HG03521 (cell line): ENCODE measurements around the gene DDX31.
A peak's percentile ranks its signal among the peaks of the same experiment; 100 is the strongest.

Source experiments
- ATAC-seq: cut with Tn5 transposase; IDR thresholded peaks from one replicate; pipeline ENCODE4 v1.9.1; 2021; ENCODE audit warnings: mild to moderate bottlenecking, moderate library complexity; ENCODE audit not compliant: unreplicated experiment

DDX31 gene

DNA sequence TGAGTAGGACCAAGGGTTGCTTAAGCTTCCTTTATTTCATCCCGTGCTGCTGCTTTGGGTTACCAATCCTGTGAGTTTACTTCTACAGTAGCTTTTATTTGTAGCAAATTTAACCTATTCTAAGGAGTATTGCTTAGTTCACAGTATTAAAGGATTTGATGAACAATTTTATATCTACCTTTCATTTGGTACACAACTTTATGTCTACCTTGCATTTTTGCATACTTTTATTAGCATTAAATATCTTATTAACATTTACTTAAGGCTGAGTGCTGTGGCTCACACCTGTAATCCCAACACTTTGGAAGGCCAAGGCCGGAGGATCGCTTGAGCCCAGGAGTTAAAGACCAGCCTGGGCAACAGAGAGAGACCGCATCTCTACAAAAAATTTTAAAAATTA lies 4.7 kb upstream of the DDX31 start:
- ATAC-seq: no peak

DNA sequence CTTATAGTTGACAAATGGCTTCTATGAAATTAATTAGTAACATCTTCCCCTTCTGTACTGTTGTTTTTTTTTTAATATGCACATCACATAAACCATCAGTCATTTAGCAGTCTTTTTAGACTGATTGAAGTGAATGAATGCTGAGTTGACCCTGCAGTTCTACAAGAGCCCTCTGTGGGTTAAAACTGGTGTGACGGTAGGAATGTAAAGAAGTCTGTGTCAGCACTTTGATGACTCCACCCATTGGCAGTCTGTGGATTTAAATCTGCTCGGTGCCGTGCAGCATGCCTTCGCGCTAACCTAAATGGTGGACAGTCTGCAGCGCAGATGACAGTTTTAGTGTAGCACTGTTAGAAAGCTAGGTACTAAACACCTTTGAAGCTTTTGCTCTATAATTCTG lies 3.6 kb upstream of the DDX31 start:
- ATAC-seq: no peak

DNA sequence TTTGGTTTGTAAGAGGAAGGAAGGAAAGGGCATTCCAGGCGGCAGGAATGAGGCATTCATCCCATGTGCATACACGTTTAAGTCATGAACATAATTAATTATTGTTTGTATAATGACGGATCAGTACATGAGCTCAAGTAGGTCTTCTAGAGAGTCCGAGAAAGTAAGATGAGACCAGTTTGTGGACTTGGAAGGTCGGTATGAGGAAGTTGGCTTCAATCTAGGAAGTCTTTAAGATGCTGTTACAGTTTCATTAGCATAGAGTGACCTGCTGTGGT lies 2.6 kb upstream of the DDX31 start:
- no peak for ATAC-seq

DNA sequence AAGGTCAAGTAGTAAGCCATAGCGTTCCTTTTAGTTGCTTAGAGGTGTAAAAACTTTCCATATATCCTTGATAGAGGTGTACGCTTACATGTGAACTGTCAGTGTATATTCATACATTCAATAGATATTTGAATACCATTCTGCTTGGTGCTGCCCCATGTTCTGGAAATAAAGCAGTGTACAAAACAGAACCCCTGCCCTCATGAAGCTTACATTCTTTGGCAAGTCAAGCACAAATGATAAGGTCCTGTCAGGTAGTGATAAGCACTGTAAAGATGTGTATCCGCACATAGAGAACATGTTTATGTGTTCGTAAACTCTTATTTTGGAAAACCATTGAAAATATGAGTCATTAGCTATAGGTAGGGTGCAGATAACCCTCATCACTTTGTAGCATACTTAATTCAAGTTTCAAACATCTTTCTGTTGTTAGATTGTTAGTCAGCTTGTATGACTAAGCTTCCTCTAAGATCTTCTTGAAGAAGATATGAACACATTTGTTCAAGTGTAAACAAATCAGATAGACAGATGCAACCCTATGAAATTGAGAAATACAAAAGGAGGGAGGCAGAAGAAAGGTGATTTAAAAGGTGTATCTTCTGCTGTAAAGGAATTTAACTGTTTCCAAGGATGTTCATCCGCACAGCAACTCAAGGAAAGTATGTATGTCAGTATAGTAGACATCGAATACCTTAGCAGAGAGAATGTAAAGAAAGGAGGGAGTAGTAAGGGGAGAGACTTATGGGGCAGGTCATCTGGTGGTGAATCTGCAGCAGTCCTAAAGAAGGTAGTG lies 2.0 kb upstream of the DDX31 start:
- ATAC-seq: no peak

DNA sequence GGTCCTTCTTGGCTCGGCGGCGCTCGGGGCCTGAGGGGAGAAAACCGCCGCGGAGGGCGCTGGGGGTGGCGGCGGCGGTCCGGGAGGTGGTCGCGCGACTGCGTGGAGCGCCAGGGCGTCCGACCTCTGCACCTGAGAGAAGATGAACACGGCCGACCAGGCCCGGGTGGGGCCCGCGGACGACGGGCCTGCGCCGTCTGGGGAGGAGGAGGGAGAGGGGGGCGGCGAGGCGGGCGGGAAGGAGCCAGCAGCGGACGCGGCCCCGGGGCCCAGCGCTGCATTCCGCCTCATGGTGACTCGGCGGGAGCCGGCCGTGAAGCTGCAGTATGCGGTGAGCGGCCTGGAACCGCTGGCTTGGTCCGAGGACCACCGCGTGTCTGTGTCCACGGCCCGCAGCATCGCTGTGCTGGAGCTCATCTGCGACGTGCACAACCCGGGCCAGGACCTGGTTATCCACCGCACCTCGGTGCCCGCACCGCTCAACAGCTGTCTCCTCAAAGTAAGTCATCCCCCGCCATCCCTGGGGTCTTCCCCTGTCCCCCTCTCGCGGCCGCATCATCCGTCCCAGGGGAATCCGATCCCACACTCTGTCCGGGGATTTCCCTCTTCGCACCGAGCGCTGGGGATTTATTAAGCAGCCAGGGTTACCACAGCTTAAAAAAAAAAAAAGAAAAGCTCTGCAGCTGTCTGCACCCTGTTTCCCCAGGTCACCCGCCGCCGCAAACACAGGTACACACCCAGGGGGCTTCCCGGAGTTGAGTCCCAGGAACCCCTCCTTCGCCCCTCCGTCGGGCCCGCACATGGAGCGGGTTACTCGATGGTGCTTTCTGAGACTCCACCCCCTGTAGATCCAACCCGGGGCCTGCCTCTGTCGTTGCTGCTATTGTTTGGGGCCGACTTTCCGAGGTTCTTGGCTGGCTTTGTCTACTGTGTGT lies 941 bp upstream of the DDX31 start, which contains the start of gene GTF3C4:
GTF3C4 (plus strand) TSS at position 8 of the 935 bp plus-strand sequence; CDS start at position 143, 135 bp downstream.
- ATAC-seq: peak; percentile 56

DNA sequence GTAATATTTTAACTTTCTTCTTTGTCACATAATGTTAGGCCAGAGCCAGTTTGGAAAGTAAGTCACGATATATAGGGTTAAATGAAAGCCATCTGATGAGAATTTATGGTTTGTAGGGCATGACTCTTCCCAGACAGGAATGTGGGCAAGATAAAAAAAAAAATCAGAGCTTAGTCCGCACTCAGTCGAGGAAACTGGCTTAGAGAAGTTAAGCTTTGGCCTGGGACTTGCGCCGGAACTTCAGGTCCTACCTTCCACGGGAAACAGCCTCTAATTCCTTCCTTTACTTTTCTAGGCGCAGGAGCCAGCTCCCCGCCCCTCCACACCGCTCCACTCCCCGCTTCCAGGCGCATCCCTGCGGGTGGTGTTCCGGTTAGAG lies 475 bp downstream of the DDX31 start:
- ATAC-seq: no peak

DNA sequence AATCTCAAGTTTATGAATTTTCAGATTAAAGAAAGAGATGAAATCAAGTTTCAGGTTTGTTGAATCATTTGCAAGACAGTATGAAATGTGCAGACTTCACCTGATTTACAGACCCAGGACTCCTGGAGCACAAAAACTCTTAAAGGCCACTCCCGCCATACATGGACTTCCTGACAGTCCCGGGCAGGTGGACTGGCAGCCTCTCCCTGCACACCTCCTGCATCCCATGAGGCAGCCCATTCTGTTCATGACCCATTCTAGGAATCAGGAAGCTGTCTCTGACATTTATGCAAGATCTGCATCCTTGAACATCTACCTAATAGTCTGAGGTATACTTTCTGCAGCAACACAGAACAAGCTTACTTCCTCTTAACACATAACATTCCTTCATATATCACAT lies 5.9 kb downstream of the DDX31 start:
- ATAC-seq: no peak

DNA sequence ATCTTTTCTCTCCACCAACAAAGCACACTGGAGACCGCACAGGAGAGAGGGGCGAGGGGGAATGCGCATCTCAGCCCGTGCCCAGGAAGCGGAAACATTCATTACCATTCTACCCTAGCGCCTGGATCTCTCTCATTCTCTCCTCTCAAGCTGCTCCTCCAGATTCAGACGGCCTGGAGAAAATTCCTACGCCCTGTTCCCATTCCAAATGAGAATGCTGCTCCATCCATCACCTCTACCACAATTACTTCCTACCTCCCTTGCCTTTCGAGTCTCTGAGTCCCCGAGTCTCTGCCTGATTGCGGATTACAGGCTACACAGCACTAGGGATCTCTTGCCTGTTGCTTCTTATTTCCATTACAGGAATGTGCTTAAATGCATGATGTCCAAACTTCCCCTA lies 6.7 kb downstream of the DDX31 start:
- ATAC-seq: no peak

DNA sequence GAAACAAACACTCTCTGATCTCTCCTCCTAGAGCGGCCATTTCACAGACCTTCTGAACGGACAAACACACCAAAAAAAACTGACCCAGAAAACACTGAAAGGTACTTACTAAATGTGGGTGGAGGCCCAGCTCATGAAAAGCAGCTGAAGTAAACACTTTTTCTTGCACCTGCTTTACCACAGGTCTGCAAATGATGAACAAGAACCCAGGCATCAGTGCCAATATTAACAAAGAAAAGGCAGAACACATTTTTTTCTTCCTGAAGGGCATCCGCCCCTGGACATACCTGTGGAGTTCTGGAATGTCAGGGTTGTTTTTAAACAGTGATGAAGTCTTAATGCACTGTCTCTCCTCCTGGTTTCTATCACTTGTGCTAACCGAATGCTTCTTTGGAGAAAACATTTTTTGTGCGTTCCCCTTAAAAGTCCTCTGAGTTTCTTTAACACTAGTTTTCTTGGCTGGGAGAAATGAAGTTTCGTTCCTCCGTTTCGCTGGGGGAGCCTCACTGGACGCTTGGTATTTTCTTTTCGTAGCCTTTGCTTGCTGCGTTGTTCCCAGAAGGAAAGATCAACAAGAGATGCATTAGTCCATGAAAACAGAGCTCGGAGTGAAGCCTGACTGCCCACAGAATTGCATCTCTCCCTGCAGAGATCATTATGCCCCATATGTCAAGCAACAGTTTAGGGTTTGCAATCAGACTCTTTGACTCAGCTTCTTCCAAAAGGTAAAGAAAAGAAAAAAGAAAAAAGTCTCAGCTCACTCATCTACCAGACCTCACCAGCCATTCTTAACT lies 7.4 kb downstream of the DDX31 start:
- ATAC-seq: no peak

DNA sequence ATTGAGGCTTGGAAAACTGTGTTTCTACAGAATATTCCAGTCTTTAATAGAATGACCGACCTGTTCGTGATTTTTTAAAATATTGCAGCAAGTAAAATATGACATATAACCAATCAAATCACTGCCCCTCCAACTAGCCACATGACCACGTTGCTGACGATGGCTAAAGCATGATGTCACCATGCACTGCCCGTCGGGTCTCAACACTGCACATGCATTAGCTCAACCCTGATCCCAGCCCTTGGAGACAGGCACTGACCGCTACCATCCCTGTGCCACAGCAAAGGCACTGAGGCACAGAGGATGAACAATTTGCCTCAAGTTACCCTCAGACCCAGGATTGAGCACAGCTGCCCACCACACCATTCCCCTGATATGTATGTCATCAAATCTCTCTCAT lies 13.5 kb downstream of the DDX31 start:
- no peak for ATAC-seq

DNA sequence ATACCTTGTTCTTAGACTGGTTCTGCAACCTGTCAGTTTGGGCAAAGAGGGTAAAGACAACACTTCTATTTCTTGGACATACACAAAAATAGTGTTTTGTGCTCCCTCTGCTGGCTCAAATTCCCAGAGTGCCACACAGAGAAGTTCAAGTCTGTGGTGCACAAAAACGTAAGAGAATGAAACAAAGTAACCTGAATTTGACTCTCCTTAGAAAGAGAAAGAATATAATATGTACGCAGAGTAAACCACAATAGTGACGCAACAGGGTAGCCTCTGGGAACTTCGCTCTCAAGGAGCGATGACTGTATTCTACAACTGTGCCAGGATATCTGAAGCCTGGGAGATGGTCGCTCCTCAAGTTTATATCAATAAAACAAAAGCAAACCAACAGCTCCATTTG lies 18.5 kb downstream of the DDX31 start:
- no peak for ATAC-seq

DNA sequence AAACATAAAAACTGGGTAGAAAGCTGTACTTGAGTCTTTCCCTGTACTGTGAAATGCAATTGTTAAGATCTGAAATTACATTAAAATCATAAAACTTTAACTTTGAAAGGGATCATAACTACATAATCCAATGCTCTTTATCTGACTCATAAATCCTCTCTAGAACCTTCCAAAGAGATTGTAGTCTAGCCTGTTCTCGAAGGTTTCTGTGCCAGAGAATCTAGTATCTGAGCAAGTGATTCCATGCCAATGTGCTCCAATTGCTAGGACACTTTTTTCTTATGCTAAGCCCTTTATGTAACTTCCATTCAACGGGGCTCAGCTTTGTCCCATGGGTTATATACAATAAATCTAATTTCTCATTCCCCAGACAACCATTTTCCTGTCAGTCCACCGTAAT lies 21.1 kb downstream of the DDX31 start:
- no peak for ATAC-seq

DNA sequence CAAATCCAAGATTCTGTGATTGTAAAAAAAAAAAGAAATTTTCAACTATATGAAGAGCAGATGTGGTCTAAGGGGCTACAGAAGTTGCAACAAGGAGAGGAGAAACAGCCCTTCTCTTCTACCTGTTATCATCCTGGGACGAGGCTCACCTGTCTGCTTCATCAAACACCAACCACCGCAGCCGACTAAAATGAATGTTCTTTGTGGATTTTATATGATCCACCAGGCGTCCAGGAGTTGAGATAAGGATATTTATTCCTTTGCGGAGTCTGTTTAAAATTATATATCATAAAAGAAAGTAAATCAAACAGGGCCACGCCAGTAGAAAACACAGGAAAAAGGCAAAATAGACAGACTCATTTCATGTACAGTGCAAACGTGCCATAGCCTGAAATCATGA lies 21.5 kb downstream of the DDX31 start:
- ATAC-seq: no peak

DNA sequence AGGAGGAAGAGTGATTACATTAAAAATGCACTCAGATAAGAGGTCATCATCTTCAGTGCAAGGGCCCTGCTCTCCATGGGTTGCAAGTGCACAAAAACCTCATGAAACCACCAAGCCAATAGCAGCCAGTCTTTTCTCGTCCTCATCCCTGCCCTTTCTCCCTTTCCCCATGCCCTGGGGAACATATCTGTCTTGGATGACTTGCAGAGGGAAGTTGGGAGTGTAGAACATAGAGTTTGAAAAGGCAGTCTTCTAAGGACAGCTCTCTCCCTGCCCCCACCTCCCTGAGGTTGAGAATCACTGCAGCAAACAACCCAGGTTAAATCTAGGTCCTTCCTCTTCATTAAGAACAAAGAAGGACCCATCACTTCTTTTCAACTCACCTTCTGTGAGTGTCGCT lies 22.0 kb downstream of the DDX31 start:
- no peak for ATAC-seq

DNA sequence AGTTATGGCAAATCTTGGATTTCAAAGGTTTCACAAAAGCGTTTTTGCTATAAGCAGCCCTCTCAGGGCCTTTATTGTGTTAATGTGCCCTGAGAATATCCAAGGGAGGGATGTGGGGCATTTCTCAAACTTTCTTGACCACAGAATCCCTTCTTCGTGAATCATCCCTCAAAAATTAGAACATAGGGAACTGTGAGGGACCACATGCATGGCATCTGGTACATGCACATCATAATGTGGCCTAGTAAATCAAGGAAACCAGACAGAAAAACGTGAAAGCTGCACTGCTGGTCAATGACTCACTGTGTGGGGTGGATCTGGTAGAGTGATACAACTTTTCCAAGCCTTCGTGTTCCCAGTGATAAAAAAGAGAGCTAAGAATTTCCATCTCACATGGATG lies 22.4 kb downstream of the DDX31 start:
- no peak for ATAC-seq

DNA sequence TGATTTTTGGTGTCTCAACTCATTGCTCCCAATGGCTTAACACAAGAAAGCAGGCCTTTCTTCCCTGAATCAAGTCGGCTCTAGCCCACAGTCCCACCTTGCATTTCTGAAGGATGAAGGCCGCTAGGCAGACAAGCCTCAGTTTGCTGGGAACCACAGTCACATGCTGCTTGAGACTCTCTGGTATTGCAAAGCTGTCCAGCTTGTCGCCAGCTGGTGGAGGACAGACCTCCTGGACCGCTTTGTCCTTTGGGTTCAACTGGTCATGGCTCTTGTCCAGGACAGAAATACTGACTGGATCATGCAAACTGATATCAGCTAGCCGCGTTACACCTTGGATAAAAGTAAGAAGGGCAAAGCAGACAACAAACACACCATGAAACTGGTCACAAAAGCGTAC lies 23.1 kb downstream of the DDX31 start:
- ATAC-seq: no peak

DNA sequence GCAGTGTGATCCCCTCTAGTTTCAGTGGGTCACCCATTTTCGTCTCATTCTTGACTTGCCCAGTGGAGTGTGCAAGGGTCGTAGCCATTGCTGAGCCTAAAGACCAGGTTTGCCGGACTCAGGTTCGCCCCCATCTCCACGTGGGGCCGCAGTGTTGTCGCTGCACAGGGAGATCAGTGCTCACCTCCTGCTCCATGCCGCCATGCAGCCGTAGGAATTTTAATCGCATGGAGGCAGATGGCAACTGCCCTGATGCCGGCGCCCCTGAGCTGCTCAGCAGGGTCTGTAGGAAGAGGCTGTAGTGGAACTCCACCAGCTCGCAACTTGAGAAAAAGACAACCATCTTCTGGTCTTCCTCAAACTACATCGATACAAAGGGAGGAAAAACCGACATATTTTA lies 24.1 kb downstream of the DDX31 start:
- ATAC-seq: no peak

DNA sequence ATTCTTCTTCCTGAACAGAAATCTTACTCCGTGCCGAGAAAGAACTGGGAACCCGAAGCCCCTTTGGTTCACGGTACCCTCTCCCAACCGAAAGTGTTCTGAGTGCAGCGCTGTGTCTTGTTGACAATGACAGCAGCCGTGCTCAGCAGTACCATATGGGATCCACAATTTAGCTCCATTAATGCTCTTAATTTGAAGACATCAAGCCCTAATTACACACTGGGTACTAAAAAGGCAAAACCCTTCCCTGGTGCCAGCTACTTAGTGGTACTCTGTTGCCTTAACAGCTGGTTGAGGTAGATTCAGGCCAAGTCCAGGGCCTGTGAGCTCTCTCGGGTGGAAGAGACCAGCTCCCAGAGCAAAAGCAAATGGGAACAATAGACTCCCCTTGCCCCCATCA lies 24.5 kb downstream of the DDX31 start:
- ATAC-seq: no peak

DNA sequence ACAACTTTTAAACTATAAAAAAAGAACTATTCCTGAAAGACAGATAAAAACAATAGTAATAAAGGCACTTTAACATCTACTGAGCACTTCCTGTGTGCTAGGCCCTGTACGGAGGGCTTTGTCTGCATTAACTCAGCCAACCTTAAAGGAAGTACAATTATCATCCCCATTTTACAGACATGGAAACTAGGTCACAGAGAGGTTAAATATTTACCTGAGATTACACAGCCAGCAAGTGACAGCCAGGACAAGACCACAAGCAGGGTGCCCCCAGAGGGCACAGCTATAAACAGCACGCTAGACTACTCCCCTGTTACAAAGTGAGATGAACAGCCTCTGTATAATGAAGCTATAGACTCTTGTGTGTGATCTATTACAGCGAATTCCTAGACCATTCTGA lies 25.5 kb downstream of the DDX31 start:
- ATAC-seq: no peak

DNA sequence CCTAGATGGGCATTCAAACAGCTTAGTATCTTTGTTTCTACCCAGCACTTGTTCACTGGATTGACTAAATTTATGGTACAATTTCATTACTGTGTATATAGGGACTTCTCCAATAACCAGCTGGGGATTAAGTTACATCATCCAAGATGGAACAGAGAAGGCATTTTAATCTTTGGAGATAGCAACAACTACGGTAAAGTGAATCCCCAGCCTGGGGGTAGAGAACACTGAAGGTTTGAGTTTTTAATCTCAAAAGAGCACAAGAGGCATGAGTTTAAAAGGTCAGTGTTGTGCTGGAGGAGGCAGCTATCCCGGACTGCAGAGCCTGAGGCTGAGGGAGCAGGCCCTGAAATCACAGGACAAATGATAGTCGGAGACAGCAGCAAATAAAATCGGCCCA lies 28.6 kb downstream of the DDX31 start:
- no peak for ATAC-seq

DNA sequence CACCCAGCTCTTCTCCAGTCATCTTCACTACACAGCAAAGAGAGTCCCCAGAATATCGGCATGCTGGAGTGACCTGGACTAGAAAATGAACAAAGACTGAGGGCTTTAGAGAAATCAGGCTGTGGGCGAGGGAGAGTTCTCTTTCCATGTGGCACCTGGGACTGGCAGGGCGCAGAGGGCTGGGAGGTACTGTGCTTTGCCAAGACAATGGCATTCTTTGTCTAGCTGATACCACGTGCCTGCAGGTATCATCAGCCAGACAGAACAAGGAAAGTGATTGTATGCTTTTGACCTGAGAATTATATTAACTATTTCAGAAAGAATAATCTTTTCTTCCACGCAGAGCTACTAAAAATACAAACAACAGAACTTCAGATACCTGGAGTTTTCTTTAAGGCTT lies 30.5 kb downstream of the DDX31 start:
- ATAC-seq: no peak

DNA sequence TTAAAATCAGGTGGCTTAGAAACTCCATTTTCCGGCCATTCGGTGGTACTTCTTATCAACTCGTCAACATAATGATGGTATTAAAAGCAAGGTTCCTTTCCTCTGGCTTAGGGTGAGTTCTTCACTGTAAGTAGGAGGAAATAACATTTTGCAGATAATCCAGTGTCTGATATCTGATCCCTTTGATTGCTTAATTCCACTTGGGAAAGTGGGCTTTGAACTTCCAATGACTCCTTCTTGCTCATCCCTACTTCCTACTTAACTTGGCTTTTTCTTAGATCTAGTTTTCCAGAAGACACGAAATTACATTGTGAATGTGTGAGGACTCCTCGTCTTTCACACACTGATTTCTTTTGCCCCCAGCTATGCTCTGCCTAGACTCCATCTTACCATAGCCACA lies 31.5 kb downstream of the DDX31 start:
- no peak for ATAC-seq
